GM21619 (cell line): Measurements from ENCODE around the gene NPDC1.
"Not testable (repeated sequence)": the region's sequence is repeated elsewhere in the genome, so short reads cannot be mapped to it uniquely, and the experiment has no call there.

Source experiments
- ATAC-seq: cut with Tn5 transposase; IDR thresholded peaks from one replicate; pipeline ENCODE4 v1.9.1; 2021; ENCODE audit not compliant: unreplicated experiment

Gene NPDC1

GRCh38 chr9:137041124-137041523 lies 4.9 kb downstream of the NPDC1 start:
- ATAC-seq, result no peak

DNA sequence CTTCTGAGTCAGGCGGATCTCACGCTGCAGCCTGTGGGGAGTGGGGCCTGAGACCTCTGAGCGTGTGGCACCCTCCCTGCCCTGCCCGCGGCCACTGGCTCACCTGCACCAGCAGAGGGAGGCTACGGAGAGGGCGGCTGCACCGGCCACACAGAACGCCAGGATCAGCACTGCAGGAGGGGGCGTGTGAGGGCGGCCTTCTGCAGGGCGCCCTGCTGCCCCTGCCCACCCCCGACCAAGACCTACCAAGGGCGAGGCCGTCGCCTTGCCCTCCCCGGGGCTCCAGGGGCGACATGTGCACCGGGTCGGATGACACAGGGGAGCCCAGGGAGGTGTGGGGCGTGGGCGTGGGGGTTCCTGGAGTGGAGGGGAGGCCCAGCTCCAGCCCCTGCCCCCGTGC lies 5.4 kb downstream of the NPDC1 start:
- ATAC-seq, result no peak

- ATAC-seq, result no peak
Measured at GRCh38 chr9:137039611-137040366, 6.2 kb downstream of the NPDC1 start.

DNA sequence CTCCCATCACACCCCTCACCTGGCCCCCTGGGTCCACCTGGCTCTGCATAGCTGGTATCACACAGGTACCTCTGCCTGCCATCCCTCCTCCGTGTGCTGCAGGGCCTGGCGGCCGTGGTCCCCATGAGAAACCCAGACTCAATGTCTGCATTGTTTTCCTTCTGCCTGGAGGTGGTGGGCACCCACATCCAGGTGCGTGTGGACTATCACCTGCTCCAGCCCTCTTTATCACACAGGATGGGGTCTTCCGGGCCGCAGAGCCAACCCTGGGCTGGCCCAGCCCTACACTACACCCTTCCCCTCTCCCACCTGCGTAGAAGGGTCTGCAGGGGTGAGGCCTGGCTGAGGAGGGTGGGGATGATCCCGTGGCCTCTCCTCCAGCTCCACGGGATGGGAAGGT lies 7.1 kb downstream of the NPDC1 start:
- ATAC-seq, result no peak

DNA sequence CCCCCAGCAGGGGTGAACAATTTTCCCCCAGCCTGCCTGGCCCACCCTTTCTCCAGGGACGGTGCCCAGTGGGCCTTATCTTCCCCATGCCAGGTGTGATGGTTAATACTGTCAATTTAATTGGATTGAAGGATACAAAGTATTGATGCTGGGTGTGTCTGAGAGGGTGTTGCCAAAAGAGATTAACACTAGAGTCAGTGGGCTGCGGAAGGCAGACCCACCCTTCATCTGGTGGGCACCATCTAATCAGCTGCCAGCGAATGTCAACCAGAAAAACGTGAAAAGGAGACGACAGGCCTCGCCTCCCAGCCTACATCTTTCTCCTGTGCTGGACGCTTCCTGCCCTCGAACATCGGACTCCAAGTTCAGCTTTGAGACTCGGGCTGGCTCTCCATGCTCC lies 8.5 kb downstream of the NPDC1 start:
- ATAC-seq, result no peak

- ATAC-seq, result no peak
Measured at GRCh38 chr9:137037035-137037434, 8.9 kb downstream of the NPDC1 start.

DNA sequence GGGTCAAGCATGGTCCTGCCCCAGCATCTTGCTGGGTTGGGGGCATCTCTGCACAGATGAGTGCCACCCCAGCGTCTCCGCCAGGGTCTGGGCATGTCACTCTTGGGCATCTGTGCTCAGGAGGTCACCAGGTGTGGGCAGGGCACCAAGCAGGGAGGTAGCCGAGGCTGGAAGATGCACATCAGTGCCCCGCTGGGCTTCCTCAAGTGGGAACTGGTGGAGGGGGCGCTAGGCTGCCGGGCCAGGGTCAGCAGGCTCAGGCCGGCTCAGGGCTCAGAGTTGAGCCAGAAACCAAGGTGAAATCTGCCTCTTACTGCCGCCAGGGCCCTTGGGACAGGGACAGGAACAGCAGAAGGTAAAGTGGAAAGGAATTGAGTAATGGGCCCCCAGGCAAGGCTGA lies 10.0 kb downstream of the NPDC1 start:
- ATAC-seq, result no peak

DNA sequence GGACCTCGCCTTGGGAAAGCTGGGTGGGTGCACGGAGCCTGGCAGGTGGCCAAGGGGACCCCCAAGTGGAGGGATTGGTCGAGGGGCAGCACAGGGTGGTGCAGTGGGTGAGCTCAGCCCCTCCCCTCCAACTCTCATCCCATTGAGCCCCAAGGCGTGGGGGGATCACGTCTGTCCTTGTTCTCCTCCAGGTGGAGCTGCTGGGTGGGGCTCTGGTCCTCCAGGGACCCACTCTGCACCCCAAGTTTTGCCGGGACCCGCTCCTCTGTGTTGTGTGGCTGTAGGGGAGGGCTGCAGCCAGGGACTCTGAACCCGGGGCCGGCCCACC lies 10.5 kb downstream of the NPDC1 start:
- no peak for ATAC-seq

GRCh38 chr9:137034709-137035506 lies 11.1 kb downstream of the NPDC1 start:
- no peak for ATAC-seq

GRCh38 chr9:137034039-137034708 lies 11.8 kb downstream of the NPDC1 start:
- no peak for ATAC-seq

GRCh38 chr9:137033481-137033880 lies 12.5 kb downstream of the NPDC1 start:
- not testable (repeated sequence) for ATAC-seq

DNA sequence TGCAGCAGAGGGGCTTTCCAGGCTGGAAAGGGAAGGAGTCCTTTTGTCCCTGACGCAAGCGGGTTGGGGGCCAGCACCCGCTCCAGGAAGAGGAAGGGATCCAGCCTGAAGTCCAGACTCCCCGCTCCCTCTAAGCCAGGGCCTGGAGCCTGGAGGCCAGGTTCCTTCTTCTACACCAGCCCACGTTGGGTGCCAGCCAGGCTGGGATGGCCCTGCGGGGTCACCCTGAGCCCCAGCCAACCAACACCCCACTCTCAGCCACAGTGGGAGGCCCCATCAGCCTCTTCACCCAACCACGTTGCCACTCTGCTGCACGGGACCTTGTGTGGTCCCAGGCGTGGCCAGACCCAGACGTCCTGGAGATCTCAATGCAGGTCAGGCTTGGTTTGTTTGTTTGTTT lies 13.1 kb downstream of the NPDC1 start:
- ATAC-seq, result no peak

- ATAC-seq, result no peak
Measured at GRCh38 chr9:137031904-137032640, 13.9 kb downstream of the NPDC1 start, which contains the start of gene FUT7. Gene FUT7, minus strand, starts transcription at chr9:137032088. Its CDS starts 97 bp downstream, at chr9:137031991.

DNA sequence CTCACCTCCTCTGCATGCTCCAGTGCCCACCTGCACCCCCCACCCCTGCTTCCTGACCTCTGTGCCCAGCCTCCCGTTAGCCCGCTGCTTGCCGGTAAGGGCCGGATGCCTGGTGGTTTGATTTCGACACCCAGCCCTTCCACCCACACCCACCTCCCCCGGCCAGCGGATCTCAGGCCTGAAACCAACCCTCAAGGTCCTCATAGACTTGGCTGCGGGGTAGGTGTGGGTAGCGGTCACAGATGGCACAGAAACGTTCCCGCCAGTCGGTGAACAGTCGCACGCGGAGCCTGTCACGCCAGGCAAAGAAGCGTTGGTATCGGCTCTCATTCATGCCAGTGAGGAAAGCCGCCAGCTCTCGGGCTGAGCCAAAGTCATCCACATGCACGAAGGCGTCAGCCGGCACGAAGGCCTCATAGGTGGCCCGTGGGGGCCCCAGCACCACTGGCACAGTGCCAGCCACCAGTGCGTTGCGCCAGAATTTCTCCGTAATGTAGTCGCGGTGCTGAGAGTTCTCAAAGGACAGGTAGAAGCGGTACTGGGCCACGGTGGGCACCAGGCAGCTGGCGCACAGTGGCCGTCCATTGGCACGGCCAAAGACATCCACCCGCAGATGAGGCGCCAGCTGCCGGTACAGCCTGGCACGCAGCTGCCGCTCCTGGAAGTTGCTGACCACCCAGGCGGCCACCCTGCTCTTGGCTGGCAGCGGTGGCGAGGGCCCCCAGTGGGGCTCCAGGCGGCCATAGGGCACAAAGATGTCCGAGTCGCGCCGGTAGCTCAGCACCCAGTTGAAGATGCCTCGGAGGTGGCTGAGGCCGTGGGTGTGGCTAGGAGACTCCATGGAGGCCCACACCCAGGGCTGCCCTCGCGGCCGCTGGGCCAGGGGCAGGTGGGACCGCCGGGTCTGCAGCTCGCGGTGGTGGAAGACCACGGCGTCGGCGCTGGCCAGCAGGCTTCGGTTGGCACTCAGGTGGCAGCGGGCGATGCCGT lies 15.1 kb downstream of the NPDC1 start:
- ATAC-seq, result no peak

DNA sequence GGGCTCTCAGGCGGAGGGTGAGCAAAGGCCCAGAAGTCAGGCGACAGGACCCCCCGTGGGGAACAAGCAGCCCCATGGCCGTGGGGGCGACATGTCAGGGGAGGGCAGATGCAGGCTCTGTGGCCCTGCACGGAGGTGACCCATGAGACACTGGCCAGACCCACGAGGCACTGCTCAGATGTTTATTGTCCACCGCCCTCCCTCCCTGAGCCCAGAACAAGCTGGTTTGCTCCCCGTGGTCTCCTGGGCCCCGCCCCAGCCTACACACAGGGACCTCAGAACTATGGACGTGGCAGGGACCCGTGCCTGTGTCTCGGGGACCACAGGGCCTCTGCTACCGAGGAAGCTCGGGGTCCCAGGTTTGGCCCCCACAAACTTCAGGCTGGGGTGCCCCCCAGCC lies 16.0 kb downstream of the NPDC1 start:
- no peak for ATAC-seq

DNA sequence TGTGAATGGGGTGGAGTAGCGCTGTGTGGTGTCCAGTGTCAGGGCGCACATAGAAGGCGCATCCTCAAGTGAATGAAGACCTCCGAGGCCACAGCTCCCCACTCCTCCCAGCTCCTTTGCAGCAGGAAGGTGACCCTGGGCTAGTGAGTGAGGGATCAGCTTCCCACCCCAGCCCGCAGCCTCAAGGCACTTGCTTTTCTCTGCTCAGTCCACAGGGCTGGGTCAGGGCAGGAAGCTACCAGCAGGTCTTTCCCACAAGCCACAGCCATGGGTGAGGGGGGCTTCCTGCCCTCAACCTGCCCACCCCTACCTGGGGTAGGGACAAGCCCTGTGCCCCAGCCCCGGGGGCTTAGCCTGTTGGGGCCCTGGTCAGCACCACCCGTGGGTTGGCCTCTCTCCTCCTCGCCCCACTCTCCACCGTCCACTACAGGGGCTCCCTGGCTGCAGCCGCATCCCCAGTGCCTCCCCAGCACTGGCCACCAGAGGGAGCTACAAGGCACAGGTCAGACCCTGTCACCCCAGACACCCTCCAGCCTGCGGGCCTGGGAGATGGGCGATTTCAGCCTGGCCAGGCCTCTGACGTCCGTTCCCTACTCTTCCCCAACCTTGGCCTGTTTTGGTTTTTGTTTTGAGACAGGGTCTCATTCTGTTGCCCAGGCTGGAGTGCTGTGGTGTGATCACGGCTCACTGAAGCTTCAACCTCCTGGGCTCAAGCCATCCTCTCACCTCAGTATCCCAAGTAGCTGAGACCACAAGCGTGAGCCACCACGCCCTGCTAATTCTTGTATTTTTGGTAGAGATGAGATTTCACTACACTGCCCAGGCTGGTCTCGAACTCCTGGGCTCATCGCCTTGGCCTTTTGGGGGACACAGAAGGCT lies 16.7 kb downstream of the NPDC1 start:
- ATAC-seq, result peak; percentile 43

GRCh38 chr9:137028263-137029057 lies 17.5 kb downstream of the NPDC1 start:
- ATAC-seq, result peak; percentile 29
